DND-41 (cell line): Measurements from ENCODE around the gene EHD1.

Experiments used
- EZH2 ChIP-seq: IDR thresholded peaks from 3 replicates; pipeline ENCODE4 v1.6.1; 2012; ENCODE audit warnings: borderline replicate concordance, low read depth, mild to moderate bottlenecking, moderate library complexity, low read length, inconsistent platforms; ENCODE audit not compliant: severe bottlenecking
- TF ChIP-seq, protein P1 (sequence below): IDR thresholded peaks from 2 replicates; pipeline ENCODE4 v1.5.1; 2012; ENCODE audit warnings: borderline replicate concordance, low read length, moderate library complexity, mild to moderate bottlenecking; ENCODE audit not compliant: poor library complexity, severe bottlenecking; ENCODE audit errors: extremely low read depth

GRCh38 chr11:64888406-64888728 is 9.9 kb upstream of the EHD1 start:
- TF ChIP-seq, protein P1, sequence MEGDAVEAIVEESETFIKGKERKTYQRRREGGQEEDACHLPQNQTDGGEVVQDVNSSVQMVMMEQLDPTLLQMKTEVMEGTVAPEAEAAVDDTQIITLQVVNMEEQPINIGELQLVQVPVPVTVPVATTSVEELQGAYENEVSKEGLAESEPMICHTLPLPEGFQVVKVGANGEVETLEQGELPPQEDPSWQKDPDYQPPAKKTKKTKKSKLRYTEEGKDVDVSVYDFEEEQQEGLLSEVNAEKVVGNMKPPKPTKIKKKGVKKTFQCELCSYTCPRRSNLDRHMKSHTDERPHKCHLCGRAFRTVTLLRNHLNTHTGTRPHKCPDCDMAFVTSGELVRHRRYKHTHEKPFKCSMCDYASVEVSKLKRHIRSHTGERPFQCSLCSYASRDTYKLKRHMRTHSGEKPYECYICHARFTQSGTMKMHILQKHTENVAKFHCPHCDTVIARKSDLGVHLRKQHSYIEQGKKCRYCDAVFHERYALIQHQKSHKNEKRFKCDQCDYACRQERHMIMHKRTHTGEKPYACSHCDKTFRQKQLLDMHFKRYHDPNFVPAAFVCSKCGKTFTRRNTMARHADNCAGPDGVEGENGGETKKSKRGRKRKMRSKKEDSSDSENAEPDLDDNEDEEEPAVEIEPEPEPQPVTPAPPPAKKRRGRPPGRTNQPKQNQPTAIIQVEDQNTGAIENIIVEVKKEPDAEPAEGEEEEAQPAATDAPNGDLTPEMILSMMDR = no peak
- no peak for TF ChIP-seq EZH2
